ENCODE data around the gene COL9A3.
A peak's percentile ranks its signal among the peaks of the same experiment; 100 is the strongest.
"Not testable (repeated sequence)": the region's sequence is repeated elsewhere in the genome, so short reads cannot be mapped to it uniquely, and the experiment has no call there.

COL9A3 gene

GRCh38 chr20:62850333-62850974 is 33.6 kb downstream of the COL9A3 start:
- FAIRE-seq (no peak), DNase-seq (ENCODE audit: insufficient read length, low spot score) (no peak)

DNA sequence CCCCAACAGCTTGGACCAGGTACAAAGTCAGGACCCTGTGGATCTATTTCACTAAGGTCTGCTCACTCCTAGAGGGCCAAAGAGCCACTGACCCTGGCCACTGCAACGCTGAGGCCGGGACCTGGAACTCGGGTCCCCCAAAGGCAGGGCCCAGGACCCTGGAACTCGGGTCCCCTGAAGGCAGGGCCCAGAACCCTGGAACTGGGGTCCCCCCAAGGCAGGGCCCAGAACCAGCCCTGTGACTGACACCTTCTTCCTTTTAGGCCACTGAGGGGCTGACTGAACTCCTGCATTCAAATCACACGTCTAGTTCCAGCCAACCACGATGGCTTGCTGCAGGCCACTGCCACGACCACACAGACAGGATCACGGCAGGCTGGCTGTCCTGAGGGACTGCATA is 35.3 kb downstream of the COL9A3 start:
- FAIRE-seq (no peak), DNase-seq (ENCODE audit: insufficient read length, low spot score) (no peak)

DNA sequence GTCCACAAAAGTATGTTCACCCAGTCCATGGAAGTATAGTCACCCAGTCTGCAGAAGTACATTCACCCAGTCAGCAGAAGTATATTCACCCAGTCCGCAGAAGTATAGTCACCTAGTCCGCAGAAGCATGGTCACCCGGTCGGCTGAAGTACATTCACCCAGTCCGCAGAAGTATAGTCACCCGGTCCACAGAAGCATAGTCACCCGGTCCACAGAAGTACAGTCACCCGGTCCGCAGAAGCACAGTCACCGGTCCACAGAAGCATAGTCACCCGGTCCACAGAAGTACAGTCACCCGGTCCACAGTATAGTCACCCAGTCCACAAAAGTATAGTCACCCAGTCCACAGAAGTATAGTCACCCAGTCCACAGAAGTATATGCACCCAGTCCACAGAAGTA is 36.0 kb downstream of the COL9A3 start:
- DNase-seq (ENCODE audit: insufficient read length, low spot score) (no peak), FAIRE-seq (no peak)

DNA sequence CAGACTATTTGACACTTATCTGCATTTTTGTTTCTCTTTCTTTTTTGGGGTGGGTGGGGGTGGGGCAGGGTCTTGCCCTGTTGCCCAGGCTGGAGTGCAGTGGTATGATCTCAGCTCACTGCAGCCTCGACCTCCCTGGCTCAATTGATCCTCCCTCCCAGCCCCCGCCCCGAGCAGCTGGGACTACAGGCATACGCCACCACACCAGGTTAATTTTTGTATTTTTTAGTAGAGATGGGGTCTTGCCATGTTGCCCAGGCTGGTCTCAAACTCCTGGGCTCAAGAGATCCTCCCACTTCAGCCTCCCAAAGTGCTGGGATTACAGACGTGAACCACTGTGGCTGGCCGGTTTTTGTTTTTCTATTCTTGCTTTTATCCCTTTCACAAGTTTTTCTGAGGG is 36.5 kb downstream of the COL9A3 start:
- FAIRE-seq; DNase-seq (ENCODE audit: insufficient read length, low spot score): not testable (repeated sequence)

- DNase-seq (ENCODE audit: insufficient read length, low spot score) (no peak), FAIRE-seq (no peak)
These were observed 37.3 kb downstream of the COL9A3 start for GRCh38 chr20:62854121-62854520.

DNA sequence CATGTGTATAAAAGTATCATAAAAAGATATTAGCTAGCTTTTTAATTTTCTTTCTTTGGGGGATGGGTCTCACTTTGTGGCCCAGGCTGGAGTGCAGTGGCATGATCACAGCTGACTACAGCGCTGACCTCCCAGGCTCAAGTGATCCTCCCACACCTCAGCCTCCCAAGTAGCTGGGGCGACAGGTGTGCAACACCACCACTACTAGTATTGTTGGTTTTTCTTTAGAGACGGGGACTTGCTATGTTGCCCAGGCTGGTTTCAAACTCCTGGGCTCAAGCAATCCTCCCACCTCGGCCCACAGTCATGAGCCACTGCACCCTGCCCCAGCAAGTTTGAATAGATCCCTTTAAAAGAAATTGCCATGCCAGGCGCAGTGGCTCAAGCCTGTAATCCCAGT is 38.3 kb downstream of the COL9A3 start:
- DNase-seq (ENCODE audit: insufficient read length, low spot score) = no peak

GRCh38 chr20:62856931-62857619 is 40.2 kb downstream of the COL9A3 start:
- DNase-seq (ENCODE audit: insufficient read length, low spot score) (no peak), FAIRE-seq (peak; percentile 80)

More for the DNA sequence above, 38.3 kb downstream of the COL9A3 start:
- no peak for FAIRE-seq

DNA sequence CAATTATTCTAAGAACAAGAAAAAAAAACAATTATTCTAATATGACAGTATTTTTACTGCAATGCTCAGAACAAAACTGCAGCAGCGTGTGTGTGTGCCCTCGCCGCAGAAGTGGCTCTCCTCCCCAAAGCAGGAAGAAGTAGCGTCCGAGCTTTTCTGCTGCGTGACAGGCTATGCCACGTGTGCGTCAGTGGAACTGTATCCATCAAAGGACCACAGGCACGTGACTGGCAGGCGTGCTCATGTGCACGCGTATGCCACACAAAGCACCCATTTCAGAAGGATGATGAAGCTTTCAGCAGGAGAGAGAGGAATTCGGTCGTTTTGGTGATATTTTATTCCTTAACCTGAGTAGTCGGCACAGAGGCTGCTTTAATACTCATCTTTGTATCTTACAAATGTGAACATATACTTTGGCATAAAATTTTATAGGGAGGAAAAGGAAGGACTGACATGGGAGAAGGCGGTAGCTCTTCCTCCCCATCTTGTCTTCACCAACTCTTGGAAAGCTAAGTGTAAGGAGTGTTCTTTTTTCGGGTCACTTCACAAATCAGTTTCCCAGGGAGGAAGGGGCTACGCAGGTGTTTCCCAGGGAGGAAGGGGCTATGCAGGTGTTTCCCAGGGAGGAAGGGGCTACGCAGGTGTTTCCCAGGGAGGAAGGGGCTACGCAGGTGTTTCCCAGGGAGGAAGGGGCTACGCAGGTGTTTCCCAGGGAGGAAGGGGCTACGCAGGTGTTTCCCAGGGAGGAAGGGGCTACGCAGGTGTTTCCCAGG is 41.4 kb downstream of the COL9A3 start:
- no peak for FAIRE-seq
- no peak for DNase-seq (ENCODE audit: insufficient read length, low spot score)

DNA sequence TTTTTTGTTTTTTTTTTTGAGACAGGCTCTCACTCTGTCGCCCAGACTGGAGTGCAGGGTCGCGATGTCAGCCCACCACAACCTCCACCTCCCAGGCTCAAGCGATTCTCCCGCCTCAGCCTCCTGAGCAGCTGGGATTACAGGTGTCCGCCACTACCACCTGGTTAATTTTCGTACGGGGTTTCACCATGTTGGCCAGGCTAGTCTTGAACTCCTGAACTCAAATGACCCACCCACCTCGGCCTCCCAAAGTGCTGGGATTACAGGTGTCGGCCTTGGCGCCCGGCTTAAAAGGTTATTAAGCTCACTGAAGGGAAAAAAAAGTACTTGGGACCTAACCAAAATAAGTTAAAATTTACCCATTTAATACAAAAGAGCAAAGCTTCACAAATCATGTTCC is 42.9 kb downstream of the COL9A3 start:
- DNase-seq (ENCODE audit: insufficient read length, low spot score) (no peak), FAIRE-seq (no peak)

- FAIRE-seq (peak; percentile 84), DNase-seq (ENCODE audit: insufficient read length, low spot score) (peak; percentile 78)
These were observed 43.6 kb downstream of the COL9A3 start for GRCh38 chr20:62860391-62860923.

DNA sequence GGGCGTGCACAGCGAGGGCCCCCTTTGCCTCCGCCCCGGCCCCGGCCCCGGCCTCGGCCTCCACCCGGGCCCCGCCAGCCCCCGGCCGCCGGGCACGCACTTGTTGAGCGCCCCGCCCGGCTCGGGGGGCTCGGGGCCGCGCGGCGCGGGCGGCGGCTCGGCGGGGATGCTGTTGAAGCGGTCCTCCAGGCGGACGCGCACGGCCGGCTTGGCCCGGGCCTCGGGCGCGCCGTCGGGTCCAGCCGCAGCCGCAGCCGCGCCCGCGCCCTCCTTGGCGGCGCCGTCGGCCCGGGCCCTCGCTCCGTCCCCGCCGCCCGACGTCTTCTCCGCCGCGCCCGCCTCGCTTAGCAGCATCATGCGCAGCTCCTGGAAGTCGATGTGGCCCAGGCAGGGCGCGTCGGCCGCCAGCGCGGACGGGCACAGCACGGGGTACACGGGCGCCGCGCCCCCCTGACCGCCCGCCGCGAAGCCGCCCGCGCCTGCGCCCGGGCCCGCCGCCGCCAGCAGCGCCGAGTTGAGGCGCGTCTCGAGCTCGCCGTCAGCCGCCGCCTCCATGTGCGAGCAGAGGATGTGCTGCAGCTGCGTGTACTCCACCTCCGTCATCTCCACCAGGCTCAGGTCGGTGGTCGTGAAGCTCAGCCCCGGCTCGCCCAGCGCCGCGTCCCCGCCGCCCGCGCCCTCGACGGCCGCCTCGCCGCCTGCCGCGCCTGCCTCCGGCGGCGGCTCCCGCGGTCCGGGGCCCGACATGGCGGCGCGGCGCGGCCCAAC is 44.3 kb downstream of the COL9A3 start:
- FAIRE-seq (peak; percentile 82), DNase-seq (ENCODE audit: insufficient read length, low spot score) (no peak)

DNA sequence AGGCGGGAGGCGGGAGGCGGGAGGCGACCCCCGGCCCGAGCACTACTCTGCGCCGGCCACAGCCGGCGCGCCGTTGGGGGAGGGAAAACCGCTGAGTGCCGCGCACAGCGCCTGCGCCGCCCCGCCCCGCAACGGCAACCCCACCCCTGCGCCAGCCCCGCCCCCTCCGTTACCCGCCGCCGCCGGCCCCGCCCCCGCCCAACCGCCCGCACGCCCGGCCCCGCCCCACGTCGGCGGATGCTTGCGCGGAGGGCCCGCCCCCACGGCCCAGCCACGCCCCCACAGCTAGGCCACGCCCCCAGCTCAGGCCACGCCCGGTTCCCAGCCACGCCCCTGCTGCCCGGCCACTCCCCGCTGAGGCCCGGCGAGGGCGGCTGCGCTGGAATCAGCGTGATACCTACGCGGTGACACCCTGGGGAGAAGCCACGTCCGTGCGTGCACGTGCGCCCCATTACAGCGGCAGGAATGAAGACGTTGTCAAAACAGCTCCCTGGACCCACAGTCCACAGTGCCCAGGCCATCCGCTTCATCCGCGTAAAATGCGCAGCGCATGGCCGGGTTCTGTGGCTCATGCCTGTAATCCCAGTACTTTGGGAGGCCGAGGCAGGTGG is 45.0 kb downstream of the COL9A3 start, which contains the start of gene TCFL5:
Gene TCFL5 (minus strand): TSS at position 97 of the 611 bp plus-strand sequence. CDS start 152 bp downstream, outside the sequence.
- DNase-seq (ENCODE audit: insufficient read length, low spot score) (peak; percentile 94), FAIRE-seq (peak; percentile 99)

- DNase-seq (ENCODE audit: insufficient read length, low spot score) (no peak), FAIRE-seq (no peak)
These were observed 47.4 kb downstream of the COL9A3 start for GRCh38 chr20:62864207-62864606.

DNA sequence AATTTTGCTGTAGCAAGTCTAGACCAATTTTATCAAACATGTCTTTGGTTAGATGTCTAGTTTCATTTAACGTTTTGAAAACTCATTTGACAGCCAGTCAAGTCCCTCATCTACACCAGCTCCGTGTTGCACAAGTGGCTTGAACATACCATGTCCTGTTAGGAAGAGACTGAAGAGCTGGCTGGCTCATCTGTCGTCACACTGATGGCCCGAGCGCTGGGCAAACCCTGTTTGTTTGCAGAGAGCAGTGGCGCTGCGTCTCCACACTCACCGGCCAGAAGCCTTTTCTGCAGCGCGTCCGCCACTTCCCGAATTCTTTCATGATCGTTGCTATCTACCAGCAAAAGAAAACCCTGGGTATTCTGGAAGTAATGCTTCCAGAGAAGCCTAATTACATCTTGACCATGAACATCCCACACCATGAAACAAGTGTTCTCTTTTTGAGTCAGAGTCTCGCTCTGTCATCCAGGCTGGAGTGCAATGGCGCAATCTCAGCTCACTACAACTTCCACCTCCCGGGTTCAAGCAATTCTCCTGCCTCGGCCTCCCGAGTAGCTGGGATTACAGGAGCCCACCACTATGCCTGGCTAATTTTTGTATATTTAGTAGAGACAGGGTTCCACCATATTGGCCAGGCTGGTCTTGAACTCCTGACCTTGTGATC is 55.5 kb downstream of the COL9A3 start:
- no peak for FAIRE-seq

GRCh38 chr20:62872862-62873261 is 56.0 kb downstream of the COL9A3 start:
- no peak for FAIRE-seq
- no peak for DNase-seq (ENCODE audit: insufficient read length, low spot score)

More for the DNA sequence above, 55.5 kb downstream of the COL9A3 start:
- no peak for DNase-seq (ENCODE audit: insufficient read length, low spot score)

GRCh38 chr20:62873280-62873679 is 56.4 kb downstream of the COL9A3 start:
- FAIRE-seq (no peak), DNase-seq (ENCODE audit: insufficient read length, low spot score) (no peak)

DNA sequence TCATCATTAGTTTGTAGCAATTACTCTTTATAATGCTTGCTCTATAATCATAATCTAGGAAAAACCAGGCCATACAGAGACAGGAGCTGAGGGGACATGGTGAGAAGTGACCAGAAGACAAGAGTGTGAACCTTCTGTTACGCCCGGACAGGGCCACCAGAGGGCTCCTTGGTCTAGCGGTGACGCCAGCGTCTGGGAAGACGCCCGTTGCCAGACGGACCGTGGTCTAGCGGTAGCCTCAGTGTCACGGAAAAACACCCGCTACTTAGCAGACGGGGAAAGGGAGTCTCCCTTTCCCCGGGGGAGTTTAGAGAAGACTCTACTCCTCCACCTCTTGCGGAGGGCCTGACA is 56.8 kb downstream of the COL9A3 start:
- not testable (repeated sequence) for DNase-seq (ENCODE audit: insufficient read length, low spot score)

DNA sequence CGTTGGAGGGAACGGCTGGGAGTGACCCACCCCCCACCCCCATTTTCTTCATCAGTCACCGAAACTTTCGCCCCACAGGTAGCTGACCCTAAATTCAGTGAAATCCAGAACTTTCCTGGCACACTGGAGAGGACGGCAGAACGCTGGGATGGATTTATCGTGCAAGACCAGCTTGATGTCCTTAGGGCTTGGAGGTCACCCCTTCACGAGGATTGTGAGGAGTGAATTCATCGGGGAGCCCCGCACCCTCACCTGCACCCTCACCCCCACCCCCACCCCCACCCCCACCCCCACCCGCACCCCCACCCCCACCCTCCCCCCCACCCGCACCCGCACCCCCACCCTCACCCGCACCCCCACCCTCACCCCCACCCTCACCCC is 58.1 kb downstream of the COL9A3 start:
- FAIRE-seq = no peak
- no peak for DNase-seq (ENCODE audit: insufficient read length, low spot score)

More for the DNA sequence above, 56.8 kb downstream of the COL9A3 start:
- FAIRE-seq = not testable (repeated sequence)
